ENCODE results near the gene POPDC3.

Gene POPDC3

GRCh38 chr6:105151644-105152043 lies 28.2 kb downstream of the POPDC3 start:
- TF ChIP-seq CTCF (conservative IDR thresholded peaks at IDR 0.05; ENCODE audit: low read depth) = no peak
- CTCF ChIA-PET = no interaction called here
- DNase-seq (ENCODE audit: low spot score) = no peak
- no peak overlapping the region for H3K27ac ChIP-seq
- POLR2A ChIA-PET (ENCODE audit: low non-redundant PET) = no interaction called here

GRCh38 chr6:105138141-105138540 lies 41.7 kb downstream of the POPDC3 start:
- no peak for DNase-seq (ENCODE audit: low spot score)
- ChIA-PET CTCF (no interaction called here), POLR2A (ENCODE audit: low non-redundant PET) (no interaction called here)
- no peak overlapping the region for H3K27ac ChIP-seq
- no peak for TF ChIP-seq CTCF (conservative IDR thresholded peaks at IDR 0.05; ENCODE audit: low read depth)

DNA sequence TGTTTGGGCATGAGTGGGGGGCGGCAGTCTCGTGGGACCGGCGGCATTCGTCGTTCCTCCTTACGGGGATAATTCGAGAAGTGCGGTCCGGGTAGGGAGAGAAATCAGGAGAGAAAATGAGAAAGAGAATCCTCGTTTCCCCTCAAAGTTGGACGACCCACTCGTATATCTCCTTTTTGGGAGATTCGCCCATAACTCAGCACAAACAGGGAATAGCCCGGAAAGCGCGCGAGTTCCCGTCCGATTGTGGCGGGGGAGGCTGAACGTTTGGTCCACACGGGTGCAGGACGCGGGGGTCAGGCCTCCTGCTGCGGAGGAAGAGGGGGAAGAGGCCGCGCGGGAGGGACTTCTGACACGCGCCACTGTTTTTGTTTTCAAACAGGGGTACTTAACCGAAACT lies 42.4 kb downstream of the POPDC3 start:
- no peak for TF ChIP-seq CTCF (conservative IDR thresholded peaks at IDR 0.05; ENCODE audit: low read depth)
- ChIA-PET POLR2A (ENCODE audit: low non-redundant PET) (no interaction called here), CTCF (no interaction called here)
- no peak for DNase-seq (ENCODE audit: low spot score)
- H3K27ac ChIP-seq = peak overlapping the region; percentile 63; the same call in 1 of the 2 replicates

- DNase-seq (ENCODE audit: low spot score) = peak; percentile 64
- ChIA-PET POLR2A (ENCODE audit: low non-redundant PET) (interaction anchor here (0.5 to 0.7 kb wide), 2 partner anchors 16 to 286 kb away, joined by 5 to 6 read pairs; no protein-coding TSS in a partner anchor), CTCF (interaction anchor here (0.6 to 1.2 kb wide), 4 partner anchors 24 to 228 kb away, joined by 3 to 4 read pairs (median 4); no protein-coding TSS in a partner anchor)
- H3K27ac ChIP-seq = peak overlapping the region; percentile 63
- no peak for TF ChIP-seq CTCF (conservative IDR thresholded peaks at IDR 0.05; ENCODE audit: low read depth)
These were observed 43.1 kb downstream of the POPDC3 start for GRCh38 chr6:105136431-105137350.

GRCh38 chr6:105135907-105136430 lies 43.8 kb downstream of the POPDC3 start:
- POLR2A ChIA-PET (ENCODE audit: low non-redundant PET) = interaction anchor here (0.7 kb wide), 1 partner anchor 287 kb away, joined by 6 read pairs; no protein-coding TSS in a partner anchor
- TF ChIP-seq CTCF (conservative IDR thresholded peaks at IDR 0.05; ENCODE audit: low read depth) = no peak
- peak overlapping the region; percentile 63 for H3K27ac ChIP-seq
- CTCF ChIA-PET = interaction anchor here (0.7 to 1.2 kb wide), 4 partner anchors 23 to 228 kb away, joined by 3 to 4 read pairs (median 4); no protein-coding TSS in a partner anchor
- DNase-seq (ENCODE audit: low spot score) = no peak

- ChIA-PET CTCF (no interaction called here), POLR2A (ENCODE audit: low non-redundant PET) (no interaction called here)
- DNase-seq (ENCODE audit: low spot score) = no peak
- TF ChIP-seq CTCF (conservative IDR thresholded peaks at IDR 0.05; ENCODE audit: low read depth) = no peak
- H3K27ac ChIP-seq = no peak overlapping the region
These were observed 44.8 kb downstream of the POPDC3 start for GRCh38 chr6:105135056-105135455.
